K562 (cell line): ENCODE data around the gene SEC23B. TPM values are rescaled to one million over a fixed set of nuclear protein-coding genes. Genes with fewer than 3 reads are reported as not detected.
A peak's percentile ranks its signal among the peaks of the same experiment; 100 is the strongest.

Experiments used
- CREB1 ChIP-seq, 2 experiments: sonication (generic) in 1 of 2; formaldehyde crosslinking in 1 of 2; IDR thresholded peaks; 2 replicates each; pipeline versions ENCODE4 v1.6.1 to v1.8.0; 2012 to 2022; ENCODE audit warnings: inconsistent platforms in 1 of 2, mild to moderate bottlenecking in 1 of 2, missing genetic modification reagents in 1 of 2, moderate library complexity in 1 of 2
- FOS ChIP-seq: IDR thresholded peaks from 3 replicates; pipeline ENCODE4 v1.6.1; 2011; ENCODE audit not compliant: insufficient read length; ENCODE audit errors: extremely low read depth
- NR2C2 ChIP-seq, 2 experiments: fragments of 200-800 bp in 1 of 2; sonication (Bioruptor generic) in 1 of 2; sonication (generic) in 1 of 2; formaldehyde crosslinking in 1 of 2; IDR thresholded peaks; 2 replicates each; pipeline versions ENCODE4 v1.6.1 to v1.8.0; 2016 to 2022; ENCODE audit warnings: mild to moderate bottlenecking in 1 of 2, missing compliant biosample characterization in 1 of 2, missing genetic modification characterization in 1 of 2, missing genetic modification reagents in 1 of 2
- POLR2G ChIP-seq: fragments of 200-400 bp; formaldehyde crosslinking; IDR thresholded peaks from 2 replicates; pipeline ENCODE4 v1.6.1; 2017; ENCODE audit warnings: low read depth, mild to moderate bottlenecking, antibody characterized with exemption, low read length, moderate library complexity
- SOX6 ChIP-seq: fragments of 450-650 bp; IDR thresholded peaks from 2 replicates; pipeline ENCODE4 v1.6.1; 2014; ENCODE audit warnings: mild to moderate bottlenecking
- SRF ChIP-seq, 2 experiments: fragments of 250-450, 450-650 bp in 1 of 2; sonication (Bioruptor Pico) in 1 of 2; sonication (generic) in 1 of 2; formaldehyde crosslinking; IDR thresholded peaks; 2 replicates each; pipeline versions ENCODE4 v1.5.0 to v1.5.1; 2020 to 2022; ENCODE audit warnings: mild to moderate bottlenecking in 1 of 2, missing genetic modification reagents in 1 of 2
- TEAD2 ChIP-seq: fragments of 450-650 bp; IDR thresholded peaks from 2 replicates; pipeline ENCODE4 v1.6.1; 2016; ENCODE audit warnings: missing genetic modification characterization, control low read depth, missing compliant biosample characterization
- ZNF324 ChIP-seq: fragments of 250-450 bp; sonication (Bioruptor Pico); IDR thresholded peaks from 2 replicates; pipeline ENCODE4 v1.4.0; 2020; ENCODE audit warnings: mild to moderate bottlenecking
- ZNF584 ChIP-seq: fragments of 200-800 bp; sonication (Bioruptor generic); IDR thresholded peaks from 2 replicates; pipeline ENCODE4 v1.6.1; 2016; ENCODE audit warnings: low read depth, mild to moderate bottlenecking, missing genetic modification characterization, missing compliant biosample characterization
- ZNF589 ChIP-seq: fragments of 200-800 bp; sonication (Bioruptor generic); IDR thresholded peaks from 2 replicates; pipeline ENCODE4 v1.6.1; 2016; ENCODE audit warnings: low read depth, missing genetic modification characterization, missing compliant biosample characterization
- polyA plus RNA-seq, 8 experiments: library from polyadenylated mRNA; depleted of rRNA in 4 of 8; stranded (reverse) in 5 of 8; unstranded in 3 of 8; fragments of >200 nt; fragmentation: Nextera tagmentation in 2 of 8; fragmentation: Illumina TruSeq in 1 of 8; extraction: Ambion mirVana in 2 of 8; extraction: Trizol in 1 of 8; gene quantifications; 2 replicates each; pipeline versions ENCODE4 v1.2.1 to v1.2.3, GENCODE V29; 2011 to 2014; ENCODE audit warnings: inconsistent platforms in 1 of 8, missing spikeins in 1 of 8
- total RNA-seq, 7 experiments: library from RNA; depleted of rRNA in 6 of 7; stranded (reverse); fragments of >200 nt in 6 of 7; fragmentation: Illumina TruSeq in 2 of 7; extraction: Trizol in 2 of 7; gene quantifications; 2 replicates each; pipeline versions ENCODE4 v1.2.1 to v1.2.3, GENCODE V29; 2011 to 2021; ENCODE audit warnings: low replicate concordance in 1 of 7
- TF ChIP-seq, protein P1 (sequence below): sonication (generic); formaldehyde crosslinking; IDR thresholded peaks from 2 replicates; pipeline ENCODE4 v1.8.0; 2023; ENCODE audit warnings: mild to moderate bottlenecking, missing genetic modification reagents
- TF ChIP-seq, protein P2 (sequence below): sonication (generic); formaldehyde crosslinking; IDR thresholded peaks from 2 replicates; pipeline ENCODE4 v1.8.0; 2022; ENCODE audit warnings: mild to moderate bottlenecking, missing genetic modification reagents
- TF ChIP-seq, protein P3 (sequence below), 3 experiments: fragments of 200-800 bp in 1 of 3; fragments of 250-450 bp in 1 of 3; fragments of 450-650 bp in 1 of 3; sonication (Bioruptor Pico) in 1 of 3; sonication (Bioruptor generic) in 1 of 3; formaldehyde crosslinking in 1 of 3; IDR thresholded peaks; 2 replicates each; pipeline versions ENCODE4 v1.6.1 to v1.8.0; 2016 to 2022; ENCODE audit warnings: mild to moderate bottlenecking in 2 of 3, missing genetic modification characterization in 2 of 3, missing compliant biosample characterization in 1 of 3, moderate library complexity in 1 of 3
- TF ChIP-seq, protein P4 (sequence below), 2 experiments: fragments of 450-650 bp in 1 of 2; sonication (generic) in 1 of 2; formaldehyde crosslinking in 1 of 2; IDR thresholded peaks in 1 of 2; conservative IDR thresholded peaks in 1 of 2; 2 replicates each; pipeline versions ENCODE4 v1.6.1 to v1.8.1; 2016 to 2023; ENCODE audit warnings: mild to moderate bottlenecking in 2 of 2, moderate library complexity in 2 of 2, inconsistent platforms in 1 of 2, missing genetic modification reagents in 1 of 2

Gene SEC23B
- total and polyA plus RNA-seq, 9 of the 15 experiments (the other 6 are each of a cell fraction or from before 2014, with no cell fraction given): 31.7 to 70.2 (median 38.5) TPM

DNA sequence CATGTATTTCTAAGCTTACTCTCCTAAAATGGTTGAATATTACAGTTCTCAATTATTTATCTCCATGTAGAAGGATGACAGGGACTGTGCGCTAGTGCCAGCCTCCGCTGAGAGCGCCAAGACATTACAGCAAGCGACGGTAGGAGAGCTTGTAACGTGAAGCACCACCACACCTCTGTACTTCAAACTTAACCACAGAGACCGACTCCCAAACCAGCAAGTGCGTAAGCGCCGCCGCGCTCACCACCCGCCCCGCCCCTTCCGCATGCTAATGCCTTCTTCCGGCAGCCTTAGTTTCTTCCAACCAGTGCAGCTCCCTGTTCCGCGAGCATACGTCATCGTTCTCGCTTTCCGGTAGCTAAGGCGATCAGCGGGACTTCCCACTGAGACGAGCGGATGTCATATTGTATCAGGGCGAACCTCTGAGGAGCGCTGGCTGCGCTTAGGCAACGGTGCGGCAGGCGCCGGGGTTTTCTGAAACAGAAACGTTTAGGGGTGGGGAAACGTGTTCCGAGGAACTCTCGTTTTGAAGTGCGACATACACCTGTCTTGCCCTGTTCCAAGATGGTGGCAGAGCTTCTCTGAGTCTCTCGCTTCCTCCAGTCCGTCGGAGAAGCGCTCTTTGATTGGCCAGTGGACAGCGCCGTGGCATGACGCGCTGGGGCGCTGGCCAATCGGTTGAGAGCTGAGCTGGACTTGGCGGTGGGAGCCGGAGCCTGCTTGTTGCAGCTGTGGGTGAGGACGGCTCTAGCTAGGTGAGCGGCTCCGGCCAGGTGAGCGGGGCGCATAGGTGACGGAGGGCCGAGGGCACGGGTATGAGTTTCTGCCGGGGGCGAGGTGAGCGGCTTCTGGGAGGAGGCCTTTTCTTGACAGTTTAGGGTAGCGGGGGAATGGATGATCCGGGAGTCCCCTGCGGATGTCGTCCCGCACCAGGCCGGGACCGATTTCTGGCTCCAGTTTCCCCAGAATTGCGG lies at the start of gene SEC23B (continued):
- TF ChIP-seq SRF (CRISPR knock-in tag; IDR thresholded peaks at IDR 0.05): no peak
- TF ChIP-seq, protein P1, sequence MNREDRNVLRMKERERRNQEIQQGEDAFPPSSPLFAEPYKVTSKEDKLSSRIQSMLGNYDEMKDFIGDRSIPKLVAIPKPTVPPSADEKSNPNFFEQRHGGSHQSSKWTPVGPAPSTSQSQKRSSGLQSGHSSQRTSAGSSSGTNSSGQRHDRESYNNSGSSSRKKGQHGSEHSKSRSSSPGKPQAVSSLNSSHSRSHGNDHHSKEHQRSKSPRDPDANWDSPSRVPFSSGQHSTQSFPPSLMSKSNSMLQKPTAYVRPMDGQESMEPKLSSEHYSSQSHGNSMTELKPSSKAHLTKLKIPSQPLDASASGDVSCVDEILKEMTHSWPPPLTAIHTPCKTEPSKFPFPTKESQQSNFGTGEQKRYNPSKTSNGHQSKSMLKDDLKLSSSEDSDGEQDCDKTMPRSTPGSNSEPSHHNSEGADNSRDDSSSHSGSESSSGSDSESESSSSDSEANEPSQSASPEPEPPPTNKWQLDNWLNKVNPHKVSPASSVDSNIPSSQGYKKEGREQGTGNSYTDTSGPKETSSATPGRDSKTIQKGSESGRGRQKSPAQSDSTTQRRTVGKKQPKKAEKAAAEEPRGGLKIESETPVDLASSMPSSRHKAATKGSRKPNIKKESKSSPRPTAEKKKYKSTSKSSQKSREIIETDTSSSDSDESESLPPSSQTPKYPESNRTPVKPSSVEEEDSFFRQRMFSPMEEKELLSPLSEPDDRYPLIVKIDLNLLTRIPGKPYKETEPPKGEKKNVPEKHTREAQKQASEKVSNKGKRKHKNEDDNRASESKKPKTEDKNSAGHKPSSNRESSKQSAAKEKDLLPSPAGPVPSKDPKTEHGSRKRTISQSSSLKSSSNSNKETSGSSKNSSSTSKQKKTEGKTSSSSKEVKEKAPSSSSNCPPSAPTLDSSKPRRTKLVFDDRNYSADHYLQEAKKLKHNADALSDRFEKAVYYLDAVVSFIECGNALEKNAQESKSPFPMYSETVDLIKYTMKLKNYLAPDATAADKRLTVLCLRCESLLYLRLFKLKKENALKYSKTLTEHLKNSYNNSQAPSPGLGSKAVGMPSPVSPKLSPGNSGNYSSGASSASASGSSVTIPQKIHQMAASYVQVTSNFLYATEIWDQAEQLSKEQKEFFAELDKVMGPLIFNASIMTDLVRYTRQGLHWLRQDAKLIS: peak; percentile 40; the same call in 1 of the 2 replicates
- TF ChIP-seq, protein P2, sequence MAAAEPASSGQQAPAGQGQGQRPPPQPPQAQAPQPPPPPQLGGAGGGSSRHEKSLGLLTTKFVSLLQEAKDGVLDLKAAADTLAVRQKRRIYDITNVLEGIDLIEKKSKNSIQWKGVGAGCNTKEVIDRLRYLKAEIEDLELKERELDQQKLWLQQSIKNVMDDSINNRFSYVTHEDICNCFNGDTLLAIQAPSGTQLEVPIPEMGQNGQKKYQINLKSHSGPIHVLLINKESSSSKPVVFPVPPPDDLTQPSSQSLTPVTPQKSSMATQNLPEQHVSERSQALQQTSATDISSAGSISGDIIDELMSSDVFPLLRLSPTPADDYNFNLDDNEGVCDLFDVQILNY: no peak
- TF ChIP-seq ZNF324 (CRISPR knock-in tag): no peak
- TF ChIP-seq TEAD2 (tag): no peak
- TF ChIP-seq, protein P3, sequence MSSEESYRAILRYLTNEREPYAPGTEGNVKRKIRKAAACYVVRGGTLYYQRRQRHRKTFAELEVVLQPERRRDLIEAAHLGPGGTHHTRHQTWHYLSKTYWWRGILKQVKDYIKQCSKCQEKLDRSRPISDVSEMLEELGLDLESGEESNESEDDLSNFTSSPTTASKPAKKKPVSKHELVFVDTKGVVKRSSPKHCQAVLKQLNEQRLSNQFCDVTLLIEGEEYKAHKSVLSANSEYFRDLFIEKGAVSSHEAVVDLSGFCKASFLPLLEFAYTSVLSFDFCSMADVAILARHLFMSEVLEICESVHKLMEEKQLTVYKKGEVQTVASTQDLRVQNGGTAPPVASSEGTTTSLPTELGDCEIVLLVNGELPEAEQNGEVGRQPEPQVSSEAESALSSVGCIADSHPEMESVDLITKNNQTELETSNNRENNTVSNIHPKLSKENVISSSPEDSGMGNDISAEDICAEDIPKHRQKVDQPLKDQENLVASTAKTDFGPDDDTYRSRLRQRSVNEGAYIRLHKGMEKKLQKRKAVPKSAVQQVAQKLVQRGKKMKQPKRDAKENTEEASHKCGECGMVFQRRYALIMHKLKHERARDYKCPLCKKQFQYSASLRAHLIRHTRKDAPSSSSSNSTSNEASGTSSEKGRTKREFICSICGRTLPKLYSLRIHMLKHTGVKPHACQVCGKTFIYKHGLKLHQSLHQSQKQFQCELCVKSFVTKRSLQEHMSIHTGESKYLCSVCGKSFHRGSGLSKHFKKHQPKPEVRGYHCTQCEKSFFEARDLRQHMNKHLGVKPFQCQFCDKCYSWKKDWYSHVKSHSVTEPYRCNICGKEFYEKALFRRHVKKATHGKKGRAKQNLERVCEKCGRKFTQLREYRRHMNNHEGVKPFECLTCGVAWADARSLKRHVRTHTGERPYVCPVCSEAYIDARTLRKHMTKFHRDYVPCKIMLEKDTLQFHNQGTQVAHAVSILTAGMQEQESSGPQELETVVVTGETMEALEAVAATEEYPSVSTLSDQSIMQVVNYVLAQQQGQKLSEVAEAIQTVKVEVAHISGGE (CRISPR knock-in tag; IDR thresholded peaks at IDR 0.05): peak in 1 of 3 experiments; percentile 71; a peak in 2 of 6 replicates
- TF ChIP-seq FOS: peak; percentile 74
- TF ChIP-seq NR2C2 (CRISPR knock-in tag; IDR thresholded peaks at IDR 0.05): no peak
- TF ChIP-seq NR2C2 (tag; IDR thresholded peaks at IDR 0.05): peak; percentile 40; the same call in 1 of the 2 replicates
- TF ChIP-seq, protein P4, sequence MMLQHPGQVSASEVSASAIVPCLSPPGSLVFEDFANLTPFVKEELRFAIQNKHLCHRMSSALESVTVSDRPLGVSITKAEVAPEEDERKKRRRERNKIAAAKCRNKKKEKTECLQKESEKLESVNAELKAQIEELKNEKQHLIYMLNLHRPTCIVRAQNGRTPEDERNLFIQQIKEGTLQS (IDR thresholded peaks at IDR 0.05): peak; percentile 87
- TF ChIP-seq, protein P4 (CRISPR knock-in tag; conservative IDR thresholded peaks at IDR 0.05): no peak
- no peak for TF ChIP-seq SOX6
- no peak for TF ChIP-seq ZNF584 (CRISPR knock-in tag)
- TF ChIP-seq POLR2G: peak; percentile 91
- TF ChIP-seq ZNF589 (CRISPR knock-in tag): peak; percentile 56; the same call in 1 of the 2 replicates
- TF ChIP-seq CREB1 (IDR thresholded peaks at IDR 0.05): peak; percentile 78; the same call in 1 of the 2 replicates
- TF ChIP-seq CREB1 (CRISPR knock-in tag; IDR thresholded peaks at IDR 0.05): peak; percentile 85
